Measurements from ENCODE around the gene NHSL2. TPM values are rescaled to one million over a fixed set of nuclear protein-coding genes. Genes with fewer than 3 reads are reported as not detected.

Gene NHSL2
- total RNA-seq, 4 donors from 2014 or later = 1.5 to 2.7 (median 2.1) TPM

GRCh38 chrX:71928856-71929255 is 18.2 kb downstream of the NHSL2 start:
- no peak overlapping the region for H3K4me3 ChIP-seq
- H3K36me3 ChIP-seq = no peaks in the 10 kb centered on the region
- no peak for DNase-seq
- no peaks in the 10 kb centered on the region for H3K9me3 ChIP-seq
- H3K27ac ChIP-seq = no peak overlapping the region
- no peaks in the 10 kb centered on the region for H3K27me3 ChIP-seq
- ATAC-seq = no peak
- intact Hi-C loops (cut with DNase I; ENCODE audit: low total_unique reads) (no loop called here), in situ Hi-C loops (cut with MboI; ENCODE audit: low sequenced_read_pairs in 4 of 4) (no loop called here)
- TF ChIP-seq CTCF (IDR thresholded peaks at IDR 0.05 in 4 of 5, conservative IDR thresholded peaks at IDR 0.05 in 1 of 5) = no peak
- TF ChIP-seq POLR2A (IDR thresholded peaks at IDR 0.05) = no peak
- H3K4me1 ChIP-seq = no peaks in the 10 kb centered on the region

GRCh38 chrX:71930298-71930697 is 19.7 kb downstream of the NHSL2 start:
- Histone ChIP-seq H3K4me3 (no peak overlapping the region), H3K36me3 (no peaks in the 10 kb centered on the region), H3K4me1 (no peaks in the 10 kb centered on the region), H3K27me3 (no peaks in the 10 kb centered on the region), H3K9me3 (no peaks in the 10 kb centered on the region), H3K27ac (no peak overlapping the region)
- TF ChIP-seq POLR2A (IDR thresholded peaks at IDR 0.05) (no peak), CTCF (IDR thresholded peaks at IDR 0.05 in 4 of 5, conservative IDR thresholded peaks at IDR 0.05 in 1 of 5) (no peak)
- intact Hi-C loops (cut with DNase I; ENCODE audit: low total_unique reads) = no loop called here
- ATAC-seq (no peak), DNase-seq (no peak)
- in situ Hi-C loops (cut with MboI; ENCODE audit: low sequenced_read_pairs in 4 of 4) = no loop called here

GRCh38 chrX:71935476-71935875 is 24.8 kb downstream of the NHSL2 start:
- DNase-seq = peak in 1 of 2 donors; percentile 25
- Histone ChIP-seq H3K27me3 (no peaks in the 10 kb centered on the region), H3K9me3 (no peaks in the 10 kb centered on the region), H3K27ac (no peak overlapping the region), H3K4me1 (no peaks in the 10 kb centered on the region), H3K36me3 (no peaks in the 10 kb centered on the region), H3K4me3 (no peak overlapping the region)
- TF ChIP-seq POLR2A (IDR thresholded peaks at IDR 0.05) = no peak
- no peak for TF ChIP-seq CTCF (IDR thresholded peaks at IDR 0.05 in 4 of 5, conservative IDR thresholded peaks at IDR 0.05 in 1 of 5)
- intact Hi-C loops (cut with DNase I; ENCODE audit: low total_unique reads) = no loop called here
- ATAC-seq = peak in 1 of 2 donors; percentile 24
- in situ Hi-C loops (cut with MboI; ENCODE audit: low sequenced_read_pairs in 4 of 4) = no loop called here

GRCh38 chrX:71936632-71937031 is 26.0 kb downstream of the NHSL2 start:
- DNase-seq (no peak), ATAC-seq (no peak)
- Histone ChIP-seq H3K9me3 (no peaks in the 10 kb centered on the region), H3K4me3 (no peak overlapping the region), H3K27ac (no peak overlapping the region), H3K36me3 (no peaks in the 10 kb centered on the region), H3K27me3 (no peaks in the 10 kb centered on the region), H3K4me1 (no peaks in the 10 kb centered on the region)
- intact Hi-C loops (cut with DNase I; ENCODE audit: low total_unique reads) = no loop called here
- in situ Hi-C loops (cut with MboI; ENCODE audit: low sequenced_read_pairs in 4 of 4) = no loop called here
- TF ChIP-seq POLR2A (IDR thresholded peaks at IDR 0.05) (no peak), CTCF (IDR thresholded peaks at IDR 0.05 in 4 of 5, conservative IDR thresholded peaks at IDR 0.05 in 1 of 5) (no peak)

GRCh38 chrX:71938371-71938770 is 27.7 kb downstream of the NHSL2 start:
- no peak overlapping the region for H3K27ac ChIP-seq
- no peaks in the 10 kb centered on the region for H3K4me1 ChIP-seq
- no peaks in the 10 kb centered on the region for H3K36me3 ChIP-seq
- no peak for TF ChIP-seq POLR2A (IDR thresholded peaks at IDR 0.05)
- no peak for TF ChIP-seq CTCF (IDR thresholded peaks at IDR 0.05 in 4 of 5, conservative IDR thresholded peaks at IDR 0.05 in 1 of 5)
- intact Hi-C loops (cut with DNase I; ENCODE audit: low total_unique reads) (no loop called here), in situ Hi-C loops (cut with MboI; ENCODE audit: low sequenced_read_pairs in 4 of 4) (no loop called here)
- H3K4me3 ChIP-seq = no peak overlapping the region
- ATAC-seq = no peak
- H3K9me3 ChIP-seq = no peaks in the 10 kb centered on the region
- no peak for DNase-seq
- H3K27me3 ChIP-seq = no peaks in the 10 kb centered on the region
